Measurements from ENCODE around the gene INSIG1. TPM values are rescaled to one million over a fixed set of nuclear protein-coding genes. Genes with fewer than 3 reads are reported as not detected.

The INSIG1 gene
- polyA plus RNA-seq, 4 donors, result 27.7 to 40.9 (median 33.8) TPM

DNA sequence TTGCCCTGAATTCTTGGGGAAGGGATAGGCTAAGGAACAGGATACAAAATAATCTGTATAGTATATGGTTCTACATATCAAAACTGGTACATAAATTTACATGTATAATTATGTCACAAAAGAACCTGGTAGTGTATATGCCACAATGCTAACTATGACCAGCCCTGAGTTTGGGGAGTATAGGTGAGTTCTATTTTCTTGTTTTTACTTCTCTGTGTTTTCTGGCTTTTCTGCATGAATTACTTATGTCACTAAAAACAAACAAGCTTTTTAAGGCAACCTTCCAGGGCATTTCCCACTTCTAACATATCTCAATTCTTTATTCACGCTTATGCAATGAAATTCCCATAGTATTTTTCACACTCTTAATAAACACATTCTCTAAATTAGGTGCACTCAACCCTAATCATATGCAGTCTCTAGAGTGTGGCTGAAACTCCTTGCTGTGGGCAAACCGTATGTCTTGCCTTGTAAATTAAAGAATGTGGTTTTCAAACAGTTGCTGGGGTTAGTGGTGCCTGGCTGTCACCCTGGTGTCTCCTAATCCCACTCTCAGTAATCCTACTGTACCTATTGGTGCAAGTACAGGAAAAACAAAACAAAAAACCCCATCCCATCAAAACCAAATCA is 14.0 kb upstream of the INSIG1 start:
- DNase-seq (ENCODE audit: low read depth in 4 of 4, low spot score in 3 of 4), result no peak

DNA sequence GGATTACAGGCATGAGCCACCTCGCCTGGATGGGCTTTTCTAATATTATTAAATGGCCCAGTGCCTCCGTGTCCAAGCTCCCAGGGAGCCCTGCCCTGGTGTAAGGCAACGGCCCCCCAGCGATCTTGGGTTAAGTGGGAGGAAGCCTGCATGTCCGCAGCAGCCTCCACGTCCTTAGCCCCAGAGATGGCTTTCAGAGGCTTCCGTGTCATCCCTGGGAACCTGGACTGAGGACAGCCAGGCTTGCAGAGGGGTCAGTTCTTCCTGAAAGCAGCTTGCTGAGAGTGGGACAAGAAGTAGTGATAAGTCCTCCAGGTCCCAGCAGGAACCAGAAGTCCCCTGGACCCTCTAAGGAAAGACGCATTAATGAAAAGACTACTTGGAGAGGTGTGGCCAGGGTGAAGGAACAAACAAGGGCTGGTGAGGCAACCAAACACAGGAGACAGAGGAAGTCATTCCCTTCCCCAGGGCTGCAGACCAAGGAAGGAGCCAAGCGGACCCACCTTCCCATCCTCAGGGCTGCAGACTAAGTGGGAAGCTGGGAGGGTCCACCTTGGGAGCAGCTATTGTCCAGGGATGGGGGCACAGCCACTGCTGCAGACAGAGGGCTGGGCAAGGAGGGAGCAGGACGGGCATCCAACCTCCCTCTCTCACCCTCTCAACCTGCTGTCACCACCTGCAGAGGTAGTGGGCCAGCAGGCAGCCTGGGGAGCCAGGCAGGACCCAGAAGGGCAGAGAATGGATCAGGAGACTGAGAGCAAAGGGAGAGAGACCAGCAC is 13.0 kb upstream of the INSIG1 start:
- no peak for DNase-seq (ENCODE audit: low read depth in 4 of 4, low spot score in 3 of 4)

DNA sequence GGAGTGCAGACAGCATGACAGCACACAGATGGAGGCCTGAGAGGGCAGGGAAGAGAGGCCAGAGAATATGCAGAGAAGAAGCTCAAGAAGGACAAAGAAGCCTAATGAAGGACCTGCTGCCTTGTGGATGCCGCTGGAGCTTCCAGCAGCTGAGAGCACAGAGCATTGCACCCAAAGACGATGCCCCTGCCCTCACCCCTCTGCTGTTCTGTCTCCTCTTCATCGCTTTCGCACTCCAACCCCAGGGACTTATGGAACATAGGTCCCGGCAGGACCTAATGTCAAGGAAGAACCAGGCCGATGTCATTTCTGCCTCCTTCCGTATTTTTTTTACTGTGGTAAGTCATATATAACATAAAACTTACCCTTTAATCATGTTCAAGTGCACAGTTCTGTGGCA is 12.3 kb upstream of the INSIG1 start:
- no peak for DNase-seq (ENCODE audit: low read depth in 4 of 4, low spot score in 3 of 4)

DNA sequence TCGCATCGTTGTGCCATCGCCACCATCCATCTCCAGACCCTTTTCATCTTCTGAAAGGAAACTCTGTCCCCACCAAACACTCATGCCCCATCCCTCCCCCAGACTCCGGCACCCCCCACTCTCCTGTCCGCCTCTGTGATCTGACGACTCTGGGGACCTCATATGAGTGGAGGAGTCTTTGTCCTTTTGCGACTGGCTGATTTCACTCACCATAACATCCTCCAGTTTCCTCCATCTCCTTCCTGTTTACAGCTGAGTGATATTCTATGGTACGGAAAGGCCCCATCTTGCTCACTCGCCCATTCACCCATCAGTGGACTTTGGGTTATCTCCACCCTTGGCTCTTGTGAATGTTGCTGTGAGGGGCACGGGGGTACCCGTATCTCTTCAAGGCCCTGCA is 11.8 kb upstream of the INSIG1 start:
- no peak for DNase-seq (ENCODE audit: low read depth in 4 of 4, low spot score in 3 of 4)

DNA sequence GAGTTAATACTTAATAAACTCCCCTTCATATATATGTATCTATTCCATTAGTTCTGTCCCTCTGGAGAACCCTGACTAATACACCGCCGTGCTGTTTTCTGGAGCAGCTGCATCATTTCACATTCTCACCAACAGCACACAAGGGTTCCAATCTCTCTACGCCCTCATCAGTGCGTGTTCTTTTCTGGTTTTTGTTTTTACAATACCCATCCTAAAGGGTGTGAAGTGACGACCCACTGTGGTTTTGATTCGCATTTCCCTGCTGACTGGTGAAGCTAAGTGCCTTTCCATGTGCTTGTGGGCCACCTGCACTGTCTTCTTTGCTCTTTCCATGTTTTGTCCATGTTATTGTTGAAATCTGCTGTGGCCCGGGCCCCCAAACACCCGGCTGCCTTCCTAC is 11.0 kb upstream of the INSIG1 start:
- no peak for DNase-seq (ENCODE audit: low read depth in 4 of 4, low spot score in 3 of 4)

DNA sequence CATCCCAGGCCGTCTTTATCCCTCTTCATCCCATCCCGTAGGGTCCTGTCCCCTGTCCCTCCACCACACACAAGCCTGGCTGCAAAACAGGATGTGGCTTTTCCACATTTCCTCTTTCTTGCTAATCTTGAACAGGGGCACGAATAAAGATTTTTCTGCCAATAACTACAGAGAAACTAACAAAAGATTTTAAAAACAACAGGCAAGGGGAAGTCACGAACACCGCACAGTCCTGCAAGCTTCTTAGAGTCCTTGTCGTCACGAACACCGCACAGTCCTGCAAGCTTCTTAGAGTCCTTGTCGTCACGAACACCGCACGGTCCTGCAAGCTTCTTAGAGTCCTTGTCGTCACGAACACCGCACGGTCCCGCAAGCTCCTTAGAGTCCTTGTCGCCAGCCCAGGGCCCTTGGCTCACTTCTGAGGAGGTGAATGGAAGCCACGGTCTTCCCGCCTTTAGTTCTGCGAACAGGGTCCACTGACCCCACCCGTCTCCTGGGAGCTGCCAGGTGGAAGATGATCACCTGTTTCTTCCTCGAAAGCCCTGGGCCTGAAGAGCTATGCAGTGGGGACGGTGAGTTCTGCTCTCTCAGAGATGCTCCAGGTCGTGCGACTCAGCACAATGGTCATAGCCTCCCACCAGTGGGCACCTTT is 10.3 kb upstream of the INSIG1 start:
- DNase-seq (ENCODE audit: low read depth in 4 of 4, low spot score in 3 of 4), result no peak

DNA sequence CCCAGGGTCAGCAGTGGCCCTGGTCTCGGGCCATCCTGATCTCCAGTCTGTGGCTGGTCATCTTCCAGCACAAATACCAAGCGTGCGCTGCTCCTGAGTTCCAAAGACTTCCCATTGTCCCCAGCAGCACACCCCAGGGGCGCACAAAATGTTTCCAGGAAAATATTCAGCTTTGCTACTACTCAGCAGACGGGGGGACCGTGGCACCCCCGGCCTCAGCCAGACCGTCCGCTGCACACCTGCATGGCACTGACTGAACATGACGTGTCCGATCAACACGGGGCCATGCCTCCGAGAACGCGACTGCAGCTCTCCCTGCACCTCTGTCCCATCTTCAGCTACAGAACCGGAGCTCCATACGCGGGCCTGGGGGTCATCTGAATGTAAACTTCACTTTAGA is 9.6 kb upstream of the INSIG1 start:
- no peak for DNase-seq (ENCODE audit: low read depth in 4 of 4, low spot score in 3 of 4)

DNA sequence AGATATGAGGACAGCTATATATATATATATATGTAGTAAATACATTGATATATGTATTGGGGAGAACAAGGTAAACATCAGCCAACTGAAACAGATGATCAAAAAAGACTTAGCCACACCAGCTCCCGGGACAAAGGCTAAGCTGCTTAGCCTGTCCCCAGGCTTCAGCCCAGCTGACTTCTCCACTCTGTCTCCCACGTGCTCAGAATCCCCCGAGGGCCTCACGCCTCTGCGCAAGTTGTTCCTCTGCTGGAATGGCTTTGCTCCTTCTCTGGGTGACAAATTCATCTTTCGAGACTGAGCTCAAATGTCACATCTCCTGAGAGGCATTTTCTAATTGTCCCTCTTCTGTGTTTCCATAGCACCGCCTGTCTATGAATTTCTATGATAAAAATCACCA is 8.6 kb upstream of the INSIG1 start:
- no peak for DNase-seq (ENCODE audit: low read depth in 4 of 4, low spot score in 3 of 4)

DNA sequence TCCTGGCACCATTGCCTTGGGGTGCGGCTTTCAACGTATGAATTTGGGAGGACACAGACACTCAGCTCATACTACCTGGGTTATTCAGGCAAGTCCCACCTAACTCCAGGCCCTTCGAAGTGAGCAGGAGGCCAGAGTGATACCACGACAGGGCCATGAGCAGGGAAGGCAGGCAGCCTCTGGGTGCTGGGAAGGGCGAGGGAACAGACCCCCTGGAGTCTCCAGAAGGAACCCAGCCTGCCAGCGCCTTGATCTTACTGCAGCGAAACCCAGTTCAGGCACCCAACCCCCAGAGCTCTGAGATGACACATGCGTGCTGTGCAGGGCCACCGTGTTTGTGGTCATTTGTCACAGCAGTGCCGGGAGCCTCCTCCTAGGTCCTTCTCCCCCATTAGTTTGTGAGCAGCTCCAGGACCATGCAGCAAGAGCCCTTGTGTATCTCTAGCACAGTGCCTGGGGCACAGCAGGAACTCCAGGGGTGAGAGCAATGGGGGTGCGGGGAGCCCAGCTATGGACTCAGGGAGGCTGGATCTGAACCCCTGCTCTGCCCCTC is 7.7 kb upstream of the INSIG1 start:
- DNase-seq (ENCODE audit: low read depth in 4 of 4, low spot score in 3 of 4), result no peak

DNA sequence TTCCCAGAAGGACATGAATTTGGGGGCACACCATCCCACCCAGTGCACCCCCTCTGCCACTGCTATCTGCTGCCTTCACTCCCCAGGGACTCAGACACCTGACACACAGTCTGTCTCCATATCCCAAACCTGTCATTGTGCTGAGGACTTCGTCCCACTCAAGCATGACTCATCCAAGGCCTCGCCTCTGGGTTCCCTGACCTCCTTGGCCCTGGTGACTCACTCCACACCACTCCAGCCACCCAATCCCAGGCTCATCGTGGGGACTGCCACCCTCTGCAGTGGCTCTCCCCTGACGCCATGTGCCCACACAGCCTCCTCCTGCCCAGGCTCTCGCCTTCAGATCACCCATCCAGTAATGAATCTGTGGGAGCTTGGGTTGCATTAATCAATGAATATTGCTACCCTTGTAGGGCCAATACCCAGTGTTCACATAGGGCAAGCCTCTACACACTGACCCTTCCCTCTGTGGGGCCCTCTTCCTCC is 6.6 kb upstream of the INSIG1 start:
- DNase-seq (ENCODE audit: low read depth in 4 of 4, low spot score in 3 of 4), result no peak

DNA sequence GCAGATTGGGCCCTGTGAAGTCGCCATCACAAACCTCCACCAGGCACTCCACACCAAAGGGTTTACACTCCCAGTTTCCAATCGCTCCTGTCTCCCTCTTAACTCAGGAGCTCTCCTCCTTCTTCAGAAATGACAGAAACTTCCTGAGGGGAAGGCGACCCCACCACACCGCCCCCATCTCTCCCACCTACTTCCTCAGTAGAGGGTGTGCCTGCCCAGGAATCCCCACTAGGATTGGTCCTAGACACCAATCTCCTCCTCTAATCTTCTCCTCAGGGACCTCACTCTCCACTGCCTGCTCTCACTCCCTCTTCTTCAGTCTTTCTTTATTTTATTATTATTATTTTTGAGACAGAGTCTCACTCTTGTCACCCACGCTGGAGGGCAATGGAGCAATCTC is 5.9 kb upstream of the INSIG1 start:
- DNase-seq (ENCODE audit: low read depth in 4 of 4, low spot score in 3 of 4), result no peak

DNA sequence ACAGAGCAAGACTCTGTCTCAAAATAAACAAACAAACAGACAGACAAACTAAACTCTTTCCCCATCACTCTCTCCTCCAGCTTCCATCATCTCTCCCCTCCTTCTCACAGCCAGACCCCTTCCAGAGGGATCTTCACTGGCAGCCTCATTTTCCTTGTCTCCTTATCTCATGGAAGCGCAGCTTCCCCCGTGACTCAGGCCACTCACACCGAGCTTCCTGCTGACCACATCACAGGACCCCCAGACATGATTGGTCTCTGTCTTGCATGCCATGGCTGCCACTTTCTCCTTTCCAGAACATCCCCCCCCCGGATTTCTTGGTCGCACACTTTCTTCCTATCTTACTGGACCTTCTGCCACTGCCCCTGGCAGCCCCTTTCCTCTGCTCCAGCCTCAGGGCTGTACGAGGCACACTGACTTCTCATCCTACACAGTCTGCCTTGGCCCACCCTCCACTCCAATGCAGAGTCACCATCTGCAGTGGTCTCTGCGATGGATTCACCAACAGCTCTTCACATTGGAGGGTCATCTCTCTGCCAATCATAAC is 4.9 kb upstream of the INSIG1 start:
- no peak for DNase-seq (ENCODE audit: low read depth in 4 of 4, low spot score in 3 of 4)

DNA sequence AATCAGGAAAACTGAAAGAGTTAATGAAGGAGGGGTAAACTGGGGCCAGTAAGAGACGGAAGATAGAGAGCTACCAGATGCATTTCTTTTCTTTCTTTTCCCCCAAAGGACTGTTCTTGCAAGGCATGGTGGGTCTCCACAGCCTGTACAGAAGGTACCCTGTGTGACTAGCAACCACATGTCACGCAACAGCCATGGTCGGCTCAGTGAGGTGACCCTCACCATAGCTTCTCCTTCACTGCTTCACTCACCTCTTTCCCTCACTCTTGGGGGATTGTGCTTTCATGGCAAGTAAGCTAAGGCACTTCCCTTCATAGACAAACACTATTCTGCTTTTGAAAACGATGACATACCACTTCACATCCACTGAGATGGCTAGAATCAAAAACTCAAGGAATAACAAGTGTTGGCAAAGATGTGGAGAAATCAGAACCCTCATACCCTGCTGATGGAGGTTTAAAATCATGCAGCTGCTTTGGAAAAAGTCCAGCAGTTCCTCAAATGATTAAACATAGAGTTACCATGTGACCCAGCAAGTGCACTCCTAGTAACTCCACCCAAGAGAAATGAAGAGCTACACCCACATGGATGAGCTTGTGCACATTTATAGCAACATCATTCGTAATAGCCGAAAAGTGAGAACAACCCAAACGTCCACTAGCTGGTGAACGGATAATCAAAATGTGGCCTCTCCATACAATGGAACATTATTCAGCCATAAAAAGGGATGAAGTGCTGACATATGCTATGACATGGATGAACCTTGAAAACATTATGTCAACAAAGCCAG is 3.8 kb upstream of the INSIG1 start:
- DNase-seq (ENCODE audit: low read depth in 4 of 4, low spot score in 3 of 4), result no peak

DNA sequence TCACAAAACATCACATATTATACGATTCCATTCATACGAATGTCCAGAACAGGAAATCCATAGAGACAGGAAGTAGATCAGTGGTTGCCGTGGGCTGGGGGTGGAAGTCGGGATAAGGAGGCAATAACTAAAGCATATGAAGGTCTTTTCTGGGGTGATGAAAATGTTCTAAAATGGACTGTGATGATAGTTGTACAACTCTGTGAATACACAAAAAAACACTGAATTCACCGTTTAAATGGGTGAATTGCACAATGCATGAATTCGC is 3.2 kb upstream of the INSIG1 start:
- no peak for DNase-seq (ENCODE audit: low read depth in 4 of 4, low spot score in 3 of 4)

DNA sequence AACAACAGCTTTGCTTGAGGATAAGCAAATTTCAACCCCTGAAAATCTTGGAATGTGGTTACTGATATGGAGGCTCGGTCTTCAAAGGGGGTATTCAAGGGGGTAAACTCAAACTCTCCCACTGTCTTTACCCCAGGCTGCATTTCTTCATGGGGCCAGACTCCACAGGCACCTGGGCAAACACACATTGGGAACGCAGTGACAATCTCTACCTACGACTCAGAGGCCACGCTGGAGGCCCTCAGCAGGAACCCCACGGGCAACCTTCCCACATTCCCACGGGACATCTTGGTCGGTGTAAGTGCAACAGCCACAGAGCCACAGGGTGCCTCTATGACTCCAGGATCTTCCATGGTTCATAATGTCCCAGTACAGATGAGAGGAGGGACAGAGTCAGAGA is 2.2 kb upstream of the INSIG1 start:
- no peak for DNase-seq (ENCODE audit: low read depth in 4 of 4, low spot score in 3 of 4)

DNA sequence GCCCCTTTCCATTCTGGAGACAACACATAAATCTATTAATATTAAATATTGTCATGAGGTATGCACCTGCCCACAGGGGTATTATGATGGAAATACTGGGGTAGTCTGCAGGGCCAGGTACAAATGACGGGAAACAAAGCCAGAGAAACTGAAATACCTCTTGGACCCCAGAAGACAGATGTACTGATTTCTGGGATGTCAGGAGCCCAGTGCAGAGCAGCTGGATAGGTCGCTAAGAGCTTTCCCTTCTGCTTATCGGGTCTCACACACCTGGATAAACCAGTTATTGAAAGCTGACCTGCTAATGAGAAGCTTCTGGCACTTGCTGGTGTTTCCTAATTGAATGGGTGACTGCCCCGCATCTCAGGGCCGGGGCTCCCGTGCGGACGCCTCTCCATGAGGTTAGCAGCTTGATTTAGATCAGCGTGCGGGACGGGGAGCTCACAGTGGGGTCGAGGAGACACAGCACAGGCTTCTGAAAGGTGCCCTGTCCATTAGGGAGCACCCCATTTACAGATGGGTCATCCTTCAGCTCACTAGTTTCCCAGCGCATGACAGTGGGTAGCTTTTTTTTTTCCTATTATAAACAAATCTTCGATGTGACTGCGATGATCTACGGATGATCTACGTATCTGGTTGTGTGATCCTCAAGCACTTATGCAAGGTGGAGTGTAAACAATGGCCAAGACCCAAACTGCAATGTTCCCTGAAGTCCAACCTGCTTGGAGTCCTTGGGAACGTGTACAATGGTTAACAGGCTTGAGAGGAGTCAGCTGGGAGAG is 1.5 kb upstream of the INSIG1 start:
- peak in 1 of 4 donors; percentile 7 for DNase-seq (ENCODE audit: low read depth in 4 of 4, low spot score in 3 of 4)

DNA sequence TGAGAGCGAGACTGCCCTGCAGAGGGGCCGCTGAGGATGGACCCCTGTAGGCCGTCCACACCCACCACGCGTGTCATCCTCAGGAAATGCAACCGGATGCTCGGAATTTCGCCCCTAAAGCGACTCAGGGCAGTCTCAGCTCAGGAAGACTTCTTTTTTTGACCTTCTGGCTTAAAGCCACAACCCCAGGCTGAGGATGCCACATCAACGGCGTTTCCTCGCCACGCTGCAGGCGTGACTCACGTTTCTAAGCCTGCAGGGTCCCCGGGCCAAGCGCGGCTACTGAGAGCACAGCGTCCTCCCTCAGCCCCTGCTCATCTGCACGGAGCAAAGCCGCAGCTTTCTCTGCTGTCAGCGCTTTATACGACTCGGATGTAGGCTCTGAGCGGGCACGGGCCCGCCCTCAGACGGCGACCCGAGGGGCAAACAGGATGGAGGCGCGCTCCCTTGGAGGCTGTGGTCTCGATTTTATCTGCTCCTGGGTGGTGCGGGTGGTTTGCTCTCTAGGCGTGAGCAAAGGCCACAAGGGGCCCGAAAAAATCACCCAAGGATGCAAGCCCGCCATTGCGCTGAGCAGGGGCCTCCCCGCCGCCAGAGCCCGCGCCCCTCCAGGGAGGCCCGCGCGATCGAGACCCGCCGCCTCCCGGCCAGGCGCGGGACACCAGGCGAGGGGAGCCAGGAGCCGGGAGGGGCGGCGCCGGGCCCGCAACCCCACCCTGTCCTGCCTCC is 726 bp upstream of the INSIG1 start:
- DNase-seq (ENCODE audit: low read depth in 4 of 4, low spot score in 3 of 4), result peak in 2 of 4 donors; percentile 20 to 43

DNA sequence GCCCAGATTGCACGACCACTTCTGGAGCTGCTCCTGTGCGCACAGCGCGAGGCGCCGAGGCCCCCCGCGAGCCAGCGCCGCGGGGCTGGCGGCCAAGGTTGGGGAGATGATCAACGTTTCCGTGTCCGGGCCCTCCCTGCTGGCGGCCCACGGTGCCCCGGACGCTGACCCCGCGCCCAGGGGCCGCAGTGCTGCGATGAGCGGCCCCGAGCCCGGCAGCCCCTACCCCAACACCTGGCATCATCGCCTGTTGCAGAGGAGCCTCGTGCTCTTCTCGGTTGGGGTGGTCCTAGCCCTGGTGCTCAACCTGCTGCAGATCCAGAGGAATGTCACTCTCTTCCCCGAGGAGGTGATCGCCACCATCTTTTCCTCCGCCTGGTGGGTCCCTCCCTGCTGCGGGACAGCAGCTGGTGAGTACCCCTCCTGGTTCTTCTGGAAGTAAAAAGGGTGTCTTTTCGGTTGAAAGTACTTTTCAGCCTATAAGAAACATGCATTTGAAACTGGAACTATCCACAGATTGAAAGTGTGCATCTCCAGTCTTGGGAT is 683 bp downstream of the INSIG1 start:
- DNase-seq (ENCODE audit: low read depth in 4 of 4, low spot score in 3 of 4), result peak in 1 of 4 donors; percentile 20

All from right renal pelvis (tissue), 4 donors.